HCT116 (cell line): Measurements from ENCODE around the gene SELENOK. TPM values are rescaled to one million over a fixed set of nuclear protein-coding genes. Genes with fewer than 3 reads are reported as not detected.

Experiments
- ATAC-seq: fragments of 200-7000 bp; cut with Tn5 transposase; 2 replicates; pipeline ENCODE4 v1.9.1; 2020; ENCODE audit warnings: mild to moderate bottlenecking, moderate library complexity
- BruUV-seq: library from RNA; stranded (reverse); fragments of 400-500 nt; replicated peaks from 2 replicates; lab custom pipeline; 2021; lab: Mats Ljungman, UMichigan
- CTCF ChIA-PET: fragments of 300-600 bp; sonication (Branson Sonifier 250); formaldehyde crosslinking; loops from one replicate; lab custom pipeline; 2021; ENCODE audit warnings: antibody characterized with exemption; lab: Charles Lee
- POLR2A ChIA-PET: fragments of 300-600, 350-600 bp; sonication (Branson Sonifier 250); formaldehyde crosslinking; loops from one replicate; lab custom pipeline; 2021; ENCODE audit warnings: antibody characterized with exemption; lab: Charles Lee
- RAD21 ChIA-PET, 2 experiments: fragments of 300-600 bp; sonication (Branson Sonifier 250); formaldehyde crosslinking; loops; one replicate each; lab custom pipeline; 2023; ENCODE audit warnings: low total read pairs in 2 of 2; ENCODE audit not compliant: uncharacterized antibody in 2 of 2, unreplicated experiment in 2 of 2, low non-redundant PET in 1 of 2; lab: Charles Lee
- DNase-seq: peaks from one replicate; pipeline ENCODE4 v3.0.0-alpha.2; 2010; ENCODE audit warnings: low read depth, low spot score
- H2AFZ ChIP-seq: fragments of 200-600 bp; shearing (Covaris generic), sonication (generic); 2 replicates; pipeline ENCODE4 v1.6.1; 2017; ENCODE audit warnings: low read depth, mixed run types, mixed read lengths, antibody characterized with exemption, low read length; ENCODE audit not compliant: poor library complexity, severe bottlenecking
- H3K27ac ChIP-seq: 2 replicates; pipeline ENCODE4 v1.5.1; 2012; ENCODE audit warnings: low read depth, low read length
- H3K27me3 ChIP-seq: fragments of 200-600 bp; sonication (generic); 2 replicates; pipeline ENCODE4 v1.6.1; 2016; ENCODE audit warnings: mixed run types, low read length, mixed read lengths; ENCODE audit not compliant: insufficient read depth
- H3K36me3 ChIP-seq, 2 experiments: fragments of 200-500 bp in 1 of 2; fragments of 200-600 bp in 1 of 2; sonication (Bioruptor generic) in 1 of 2; sonication (generic) in 1 of 2; 2 replicates each; pipeline versions ENCODE4 v1.5.1 to v1.6.1; 2014 to 2016; ENCODE audit warnings: low read length in 2 of 2, inconsistent platforms in 1 of 2, mixed read lengths in 1 of 2, mixed run types in 1 of 2; ENCODE audit not compliant: insufficient read depth in 2 of 2, control insufficient read depth in 1 of 2
- H3K4me1 ChIP-seq, 2 experiments: fragments of 200-600 bp in 1 of 2; sonication (generic) in 1 of 2; 2 replicates each; pipeline versions ENCODE4 v1.5.1 to v1.6.1; 2012 to 2017; ENCODE audit warnings: low read length in 2 of 2, inconsistent platforms in 1 of 2, mild to moderate bottlenecking in 1 of 2, mixed read lengths in 1 of 2, mixed run types in 1 of 2, moderate library complexity in 1 of 2; ENCODE audit not compliant: insufficient read depth in 2 of 2, control insufficient read depth in 1 of 2
- H3K4me2 ChIP-seq: fragments of 200-600 bp; sonication (generic); 2 replicates; pipeline ENCODE4 v1.6.1; 2017; ENCODE audit warnings: mixed run types, low read length, mixed read lengths
- H3K4me3 ChIP-seq, 2 experiments: fragments of 200-600 bp in 1 of 2; sonication (generic) in 1 of 2; replicated peaks in 1 of 2; 2 replicates each; pipeline ENCODE4 v1.5.1; 2011 to 2016; ENCODE audit warnings: low read length in 2 of 2, control low read depth in 1 of 2, low read depth in 1 of 2, mild to moderate bottlenecking in 1 of 2, mixed read lengths in 1 of 2, mixed run types in 1 of 2
- H3K79me2 ChIP-seq: fragments of 200-600 bp; sonication (generic); 2 replicates; pipeline ENCODE4 v1.6.1; 2017; ENCODE audit warnings: mild to moderate bottlenecking, mixed run types, low read length, moderate library complexity, mixed read lengths; ENCODE audit not compliant: insufficient read depth
- H3K9ac ChIP-seq: fragments of 200-600 bp; sonication (generic); 2 replicates; pipeline ENCODE4 v1.6.1; 2016; ENCODE audit warnings: low read length, mixed read lengths
- H3K9me2 ChIP-seq: fragments of 200-600 bp; sonication (generic), shearing (Covaris generic); 2 replicates; pipeline ENCODE4 v1.6.1; 2017; ENCODE audit warnings: mixed run types, mild to moderate bottlenecking, moderate library complexity; ENCODE audit not compliant: insufficient read depth
- H3K9me3 ChIP-seq, 2 experiments: fragments of 200-500 bp in 1 of 2; fragments of 200-600 bp in 1 of 2; sonication (Bioruptor generic) in 1 of 2; sonication (generic) in 1 of 2; 2 replicates each; pipeline ENCODE4 v1.6.1; 2014 to 2017; ENCODE audit warnings: low read length in 2 of 2, mixed read lengths in 2 of 2, inconsistent platforms in 1 of 2, low read depth in 1 of 2, mild to moderate bottlenecking in 1 of 2, mixed run types in 1 of 2, moderate library complexity in 1 of 2; ENCODE audit not compliant: control insufficient read depth in 1 of 2, insufficient read depth in 1 of 2
- H4K20me1 ChIP-seq: fragments of 200-600 bp; sonication (generic), shearing (Covaris generic); 2 replicates; pipeline ENCODE4 v1.6.1; 2017; ENCODE audit warnings: mixed run types, mild to moderate bottlenecking, moderate library complexity; ENCODE audit not compliant: insufficient read depth
- EGR1 ChIP-seq: IDR thresholded peaks from 2 replicates; pipeline ENCODE4 v1.6.1; 2012; ENCODE audit warnings: low read depth
- EZH2 ChIP-seq: fragments of 200-600 bp; sonication (generic); IDR thresholded peaks from 2 replicates; pipeline ENCODE4 v1.6.1; 2017; ENCODE audit warnings: antibody characterized with exemption, mixed run types
- EZH2phosphoT487 ChIP-seq: fragments of 200-600 bp; IDR thresholded peaks from 2 replicates; pipeline ENCODE4 v1.6.1; 2018; ENCODE audit warnings: antibody characterized with exemption, borderline replicate concordance
- POLR2AphosphoS5 ChIP-seq: IDR thresholded peaks from 2 replicates; pipeline ENCODE4 v1.6.1; 2011; ENCODE audit warnings: mild to moderate bottlenecking, low read depth, low read length, moderate library complexity
- SP1 ChIP-seq: IDR thresholded peaks from 2 replicates; pipeline ENCODE4 v1.6.1; 2012; ENCODE audit warnings: low read depth
- intact Hi-C: fragments of 100-400 bp; cut with micrococcal nuclease; formaldehyde crosslinking; loops from 2 replicates; pipeline ENCODE4 v1.10.0; 2022
- total RNA-seq: library from RNA; stranded (reverse); gene quantifications from one replicate; pipeline ENCODE4 v1.2.1, GENCODE V29; 2021; ENCODE audit not compliant: unreplicated experiment
- TF ChIP-seq, protein P1 (sequence below), 3 experiments: fragments of 200-600 bp in 1 of 3; sonication (generic) in 1 of 3; IDR thresholded peaks in 2 of 3; conservative IDR thresholded peaks in 1 of 3; 2 replicates each; pipeline ENCODE4 v1.5.1; 2012 to 2017; ENCODE audit warnings: low read depth in 2 of 3, low read length in 2 of 3, antibody characterized with exemption in 1 of 3, borderline replicate concordance in 1 of 3, control low read depth in 1 of 3, mild to moderate bottlenecking in 1 of 3, mixed read lengths in 1 of 3, mixed run types in 1 of 3, moderate library complexity in 1 of 3; ENCODE audit not compliant: insufficient read depth in 1 of 3
- TF ChIP-seq, protein P2 (sequence below): IDR thresholded peaks from 2 replicates; pipeline ENCODE4 v1.6.1; 2012

Gene SELENOK
- total RNA-seq, 1 experiment from 2014 or later, result 35.1 TPM

DNA sequence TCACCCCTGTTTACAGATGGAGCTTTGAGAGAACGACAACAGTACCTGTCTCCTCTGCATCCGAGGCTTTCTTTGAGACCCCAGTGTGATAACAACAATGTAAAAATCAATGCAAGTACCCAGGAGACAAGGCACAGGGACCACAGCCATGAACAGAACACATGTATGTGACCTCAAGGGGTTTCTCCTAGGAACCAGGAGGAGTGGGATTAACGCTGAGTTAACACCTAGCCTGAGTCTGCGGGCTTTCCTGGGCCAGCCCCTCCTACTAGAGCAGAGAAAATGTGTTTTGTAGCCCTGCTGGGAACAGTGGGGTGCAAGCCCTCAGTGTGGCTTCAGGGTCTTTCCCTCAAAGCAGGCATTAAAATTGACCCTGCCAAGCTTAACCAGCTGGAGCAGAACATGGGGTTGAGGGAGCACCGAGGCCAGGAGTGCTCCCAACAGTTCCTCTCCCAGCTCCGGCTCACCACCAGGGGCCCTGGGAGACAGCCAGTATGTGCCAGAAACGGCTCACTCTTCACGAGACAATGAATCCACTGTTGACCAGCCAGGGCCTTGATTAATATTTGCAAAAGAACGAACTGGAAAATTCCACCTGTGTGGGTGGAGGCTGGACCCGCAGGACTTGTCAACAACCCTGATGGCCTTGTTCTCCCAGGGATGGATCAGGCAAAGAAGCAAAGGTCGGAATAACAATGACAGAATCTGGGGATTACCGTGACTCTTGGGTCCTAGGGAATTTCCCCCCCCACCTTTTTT lies 49.0 kb downstream of the SELENOK start:
- H3K4me1 ChIP-seq, result peaks cover 39 to 51% of the 10 kb centered on the region in 2 experiments
- H3K27ac ChIP-seq, result peak overlapping the region; percentile 65
- DNase-seq (peak; percentile 57), ATAC-seq (peak; percentile 15)
- H3K9me2 ChIP-seq, result no peaks in the 10 kb centered on the region
- TF ChIP-seq, protein P1, sequence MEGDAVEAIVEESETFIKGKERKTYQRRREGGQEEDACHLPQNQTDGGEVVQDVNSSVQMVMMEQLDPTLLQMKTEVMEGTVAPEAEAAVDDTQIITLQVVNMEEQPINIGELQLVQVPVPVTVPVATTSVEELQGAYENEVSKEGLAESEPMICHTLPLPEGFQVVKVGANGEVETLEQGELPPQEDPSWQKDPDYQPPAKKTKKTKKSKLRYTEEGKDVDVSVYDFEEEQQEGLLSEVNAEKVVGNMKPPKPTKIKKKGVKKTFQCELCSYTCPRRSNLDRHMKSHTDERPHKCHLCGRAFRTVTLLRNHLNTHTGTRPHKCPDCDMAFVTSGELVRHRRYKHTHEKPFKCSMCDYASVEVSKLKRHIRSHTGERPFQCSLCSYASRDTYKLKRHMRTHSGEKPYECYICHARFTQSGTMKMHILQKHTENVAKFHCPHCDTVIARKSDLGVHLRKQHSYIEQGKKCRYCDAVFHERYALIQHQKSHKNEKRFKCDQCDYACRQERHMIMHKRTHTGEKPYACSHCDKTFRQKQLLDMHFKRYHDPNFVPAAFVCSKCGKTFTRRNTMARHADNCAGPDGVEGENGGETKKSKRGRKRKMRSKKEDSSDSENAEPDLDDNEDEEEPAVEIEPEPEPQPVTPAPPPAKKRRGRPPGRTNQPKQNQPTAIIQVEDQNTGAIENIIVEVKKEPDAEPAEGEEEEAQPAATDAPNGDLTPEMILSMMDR (IDR thresholded peaks at IDR 0.05 in 2 of 3, conservative IDR thresholded peaks at IDR 0.05 in 1 of 3; ENCODE audit: borderline replicate concordance in 1 of 3, insufficient read depth in 1 of 3, low read depth in 2 of 3, low read length in 2 of 3), result peak in 2 of 3 experiments; percentile 35 to 57; a peak in 3 of 6 replicates
- TF ChIP-seq SP1 (peak; percentile 34; the same call in 1 of the 2 replicates), EZH2phosphoT487 (no peak), POLR2AphosphoS5 (no peak), EZH2 (no peak), EGR1 (peak; percentile 80)
- TF ChIP-seq, protein P2, sequence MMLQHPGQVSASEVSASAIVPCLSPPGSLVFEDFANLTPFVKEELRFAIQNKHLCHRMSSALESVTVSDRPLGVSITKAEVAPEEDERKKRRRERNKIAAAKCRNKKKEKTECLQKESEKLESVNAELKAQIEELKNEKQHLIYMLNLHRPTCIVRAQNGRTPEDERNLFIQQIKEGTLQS, result no peak
- ChIA-PET CTCF (no interaction called here), POLR2A (no interaction called here), RAD21 (no interaction called here)
- H3K9me3 ChIP-seq, result no peaks in the 10 kb centered on the region
- H3K4me2 ChIP-seq, result peak overlapping the region; percentile 38
- peaks cover 6% of the 10 kb centered on the region; the same call in 1 of the 2 replicates for H3K79me2 ChIP-seq
- H3K36me3 ChIP-seq, result no peaks in the 10 kb centered on the region
- no TSS peak for BruUV-seq
- peak overlapping the region; percentile 28; the same call in 1 of the 2 replicates for H3K9ac ChIP-seq
- intact Hi-C loops, result no loop called here
- H3K27me3 ChIP-seq, result no peaks in the 10 kb centered on the region
- no peaks in the 10 kb centered on the region for H4K20me1 ChIP-seq
- H2AFZ ChIP-seq, result no peak overlapping the region
- H3K4me3 ChIP-seq, result no peak overlapping the region
